Heart left ventricle (tissue), 13 donors: ENCODE data around the gene NT5C2.

Experiments used
- CTCF ChIP-seq, 12 donors: fragments of 200-600 bp; sonication (generic) in 4 of 12; IDR thresholded peaks; one replicate each; pipeline versions ENCODE4 v1.5.0 to v1.8.0; 2018 to 2022; ENCODE audit warnings: antibody characterized with exemption in 12 of 12, mild to moderate bottlenecking in 5 of 12
- POLR2A ChIP-seq, 2 donors: fragments of 450-650 bp; IDR thresholded peaks; one replicate each; pipeline ENCODE4 v1.6.1; 2017; ENCODE audit warnings: antibody characterized with exemption in 2 of 2, mild to moderate bottlenecking in 2 of 2, moderate library complexity in 2 of 2
- donor health status: ischemic (EF 13 %, LVEDD 7.1; RV severe dilation, severe dysfunction).
- donor health status: DM: no; HTN: yes; CAD: no.
- donor health status: DM: no; HTN: no; CAD: no.
- donor health status: ischemic (EF 25% LVEDD 6.9; RV normal size, moderate dysfunction).
- donor health status: ischemic (EF 25% LVEDD 5.7; RV mildly dilated, moderate dysfunction).
- donor health status: ischemic (EF 35%, LVEDD 5.7; RV mildly dilated, moderate dysfunction).
- donor health status: nonischemic (EF 11% LVEDD 7.7; RV severe dilation, severe dysfunction).
- donor health status: DM: yes; HTN: yes; CAD: no.
- donor health status: PGD.
- donor health status: ischemic (EF 29% LVEDD 5.4; RV normal size, mild dysfunction).
- donor health status: nonischemic (EF 23%, LVEDD 6.1; RV moderate dilation, normal function).

- no peak for TF ChIP-seq CTCF (IDR thresholded peaks at IDR 0.05)
- TF ChIP-seq POLR2A (IDR thresholded peaks at IDR 0.05), result no peak
These were observed 31.1 kb upstream of the NT5C2 start for GRCh38 chr10:103224133-103224532.
